HG03103 (cell line): ENCODE measurements around the gene ATP11A.
A peak's percentile ranks its signal among the peaks of the same experiment; 100 is the strongest.

Experiments used
- ATAC-seq: cut with Tn5 transposase; IDR thresholded peaks from one replicate; pipeline ENCODE4 v1.9.1; 2021; ENCODE audit warnings: low read depth; ENCODE audit not compliant: unreplicated experiment

The ATP11A gene

DNA sequence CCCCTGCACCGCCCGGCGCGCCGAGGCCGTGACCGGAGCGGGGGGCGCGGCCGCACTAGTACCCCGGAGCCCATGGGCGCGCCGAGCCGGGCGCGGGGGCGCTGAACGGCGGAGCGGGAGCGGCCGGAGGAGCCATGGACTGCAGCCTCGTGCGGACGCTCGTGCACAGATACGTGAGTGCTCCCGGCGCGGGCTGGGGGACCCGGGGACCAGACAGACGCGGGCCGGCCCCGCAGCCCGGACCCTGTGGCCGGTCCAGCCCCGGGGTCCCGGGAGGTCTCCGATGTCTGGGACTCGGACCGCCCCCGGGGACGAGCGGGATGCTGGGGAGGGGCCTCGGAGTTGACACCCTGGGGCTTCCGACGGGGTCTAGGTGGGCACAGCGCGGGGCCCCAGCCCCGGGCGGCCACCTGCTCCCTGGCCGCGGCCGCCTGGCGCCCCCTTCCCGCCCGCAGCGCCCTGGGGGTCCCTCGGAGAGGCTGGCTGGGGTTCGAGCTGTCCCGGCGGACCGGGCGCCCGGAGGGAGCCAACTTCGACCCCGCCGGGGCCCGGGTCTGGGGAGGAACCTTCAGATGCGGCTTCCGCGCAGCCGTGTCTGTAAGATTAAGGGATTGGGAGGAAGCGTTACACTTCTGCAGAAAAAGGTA lies 568 bp downstream of the ATP11A start:
- peak; percentile 13 for ATAC-seq

DNA sequence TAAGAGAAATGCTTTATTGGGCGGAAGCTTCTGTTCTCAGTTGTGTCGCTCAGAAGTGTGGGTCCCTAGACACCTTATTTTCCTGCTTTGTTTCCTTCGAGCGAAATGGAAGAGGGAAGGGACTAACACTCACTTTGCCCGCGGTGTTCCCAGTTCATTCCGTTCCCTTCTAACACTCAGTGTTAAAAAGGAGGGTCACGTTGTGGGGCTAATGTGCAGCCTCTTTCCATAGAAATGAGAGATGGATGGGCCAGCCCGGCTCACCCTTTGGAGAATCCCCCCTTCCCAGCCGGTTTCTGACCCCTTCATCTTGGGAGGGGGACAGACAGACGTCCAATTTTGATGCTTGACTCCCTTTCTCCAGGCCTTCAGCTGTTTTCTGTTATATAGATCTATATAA lies 2.3 kb downstream of the ATP11A start:
- no peak for ATAC-seq

DNA sequence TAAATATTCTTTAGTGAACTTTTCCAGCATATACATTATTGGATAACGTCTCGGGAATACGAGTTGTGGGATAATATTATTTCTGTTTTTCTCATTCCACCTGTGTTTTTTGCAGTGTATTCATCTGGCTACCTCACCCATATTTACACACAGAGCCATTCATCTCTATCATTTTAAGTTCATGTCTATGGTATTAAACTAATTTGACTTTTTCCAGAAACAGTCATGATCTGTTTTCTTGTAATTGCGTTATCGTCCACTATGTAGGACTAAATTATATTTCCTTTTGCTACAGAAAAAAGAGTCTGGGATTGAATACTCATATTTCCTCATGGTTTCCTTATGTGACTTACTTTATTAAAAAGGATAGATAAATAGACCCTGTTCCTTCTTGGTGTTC lies 2.7 kb downstream of the ATP11A start:
- ATAC-seq = no peak

GRCh38 chr13:112693831-112694497 lies 4.1 kb downstream of the ATP11A start:
- no peak for ATAC-seq

- ATAC-seq = no peak
Measured at GRCh38 chr13:112695121-112695520, 5.3 kb downstream of the ATP11A start.

DNA sequence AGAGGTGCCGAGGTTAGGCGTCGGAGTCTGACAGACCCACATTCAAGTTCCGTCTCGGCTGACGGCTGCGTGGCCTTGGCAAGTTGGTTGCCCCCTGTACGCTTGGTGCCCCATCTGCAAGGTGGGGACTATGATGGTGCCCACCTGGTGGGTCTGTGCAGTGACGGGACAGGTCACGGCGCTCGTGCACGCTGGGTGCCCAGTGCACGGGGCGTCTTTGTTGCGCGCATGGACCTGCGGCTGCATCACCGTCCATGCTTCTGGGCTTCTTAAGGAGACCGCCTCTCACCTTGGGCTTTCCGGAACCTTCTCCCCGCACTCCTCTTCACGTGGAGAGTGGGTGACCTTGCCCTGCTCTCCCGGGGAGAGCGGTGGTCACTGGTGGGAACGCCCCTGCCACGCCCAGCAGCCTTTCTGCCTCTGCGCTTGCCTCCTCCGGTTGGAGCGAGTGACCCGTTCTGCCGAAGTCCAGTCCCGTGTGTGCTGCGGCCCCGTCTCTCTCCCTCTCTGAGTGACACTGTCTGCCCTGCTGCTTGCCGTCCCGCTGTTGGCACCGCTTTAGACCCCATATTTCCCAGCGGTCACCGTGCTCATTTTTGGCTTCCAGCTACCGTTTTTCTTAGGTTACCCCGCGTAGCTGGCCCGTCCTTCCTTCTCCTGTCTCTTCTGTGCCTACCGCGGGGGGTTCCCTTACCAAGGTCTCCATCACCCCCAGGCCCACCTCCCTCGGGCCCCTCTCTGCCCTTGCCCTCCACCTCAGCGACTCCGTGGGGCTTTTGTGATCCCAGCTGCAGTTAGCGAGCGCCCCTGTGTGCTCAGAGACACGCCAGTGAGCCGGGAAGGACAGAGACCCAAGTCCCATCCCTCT lies 6.4 kb downstream of the ATP11A start:
- no peak for ATAC-seq

- ATAC-seq = no peak
Measured at GRCh38 chr13:112696869-112697465, 7.1 kb downstream of the ATP11A start.

- no peak for ATAC-seq
Measured at GRCh38 chr13:112697756-112698655, 8.2 kb downstream of the ATP11A start.

- ATAC-seq = no peak
Measured at GRCh38 chr13:112699322-112699918, 9.6 kb downstream of the ATP11A start.

GRCh38 chr13:112700291-112701060 lies 10.6 kb downstream of the ATP11A start:
- no peak for ATAC-seq

GRCh38 chr13:112702341-112702985 lies 12.6 kb downstream of the ATP11A start:
- ATAC-seq = no peak

- ATAC-seq = no peak
Measured at GRCh38 chr13:112702986-112703379, 13.1 kb downstream of the ATP11A start.

GRCh38 chr13:112703449-112704284 lies 13.8 kb downstream of the ATP11A start:
- no peak for ATAC-seq

DNA sequence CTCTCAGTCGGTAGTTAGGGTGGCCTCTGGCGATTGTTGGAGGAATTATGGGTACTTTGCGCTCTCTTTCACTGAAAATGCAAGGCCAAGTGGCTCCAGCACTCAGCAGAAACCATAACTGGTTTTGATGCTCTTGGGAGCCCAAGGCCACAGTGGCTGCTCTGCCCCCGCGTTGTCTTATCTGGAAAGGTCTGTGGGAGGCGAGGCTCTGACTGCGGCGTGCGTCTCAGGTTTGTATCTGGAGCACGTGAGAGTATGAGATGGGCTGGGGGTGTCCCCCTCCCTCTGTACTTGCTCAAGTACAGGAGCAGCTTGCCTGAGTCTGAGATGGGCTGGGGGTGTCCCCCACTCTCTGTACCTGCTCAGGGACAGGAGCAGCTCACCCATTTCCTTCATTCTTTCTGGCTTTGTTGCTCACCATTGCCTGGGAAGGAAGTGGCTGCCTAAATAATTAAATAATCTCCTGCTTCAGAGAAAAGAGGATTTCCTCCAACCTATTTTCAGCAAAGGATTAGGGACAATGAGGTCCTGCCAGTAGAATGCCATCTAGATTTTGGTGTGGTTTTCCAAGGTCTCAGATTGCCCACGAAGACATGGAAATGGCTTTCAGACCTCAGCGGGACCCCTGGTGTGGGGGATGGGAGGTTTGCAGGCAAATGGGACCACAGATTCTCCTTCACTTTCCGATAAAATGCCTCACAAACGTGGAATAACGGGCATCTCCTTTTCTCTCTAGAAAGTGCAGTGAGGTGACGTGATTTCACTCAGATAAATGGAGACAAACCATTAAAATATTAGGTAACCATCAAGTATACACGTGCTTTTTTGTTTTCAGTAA lies 14.7 kb downstream of the ATP11A start:
- ATAC-seq = no peak

GRCh38 chr13:112705286-112705685 lies 15.4 kb downstream of the ATP11A start:
- no peak for ATAC-seq

GRCh38 chr13:112706171-112706570 lies 16.3 kb downstream of the ATP11A start:
- ATAC-seq = no peak
